AG08396 (cell line): Measurements from ENCODE around the gene NSUN7.
"Not testable (repeated sequence)": the region's sequence is repeated elsewhere in the genome, so short reads cannot be mapped to it uniquely, and the experiment has no call there.

Experiments
- DNase-seq: peaks from one replicate; pipeline ENCODE4 v3.0.0; 2012; ENCODE audit warnings: low spot score, mixed read lengths

The NSUN7 gene

GRCh38 chr4:40749717-40750460 lies at the start of gene NSUN7:
Gene NSUN7, plus strand, starts transcription at chr4:40749955. Its CDS starts 739 bp downstream, at chr4:40750694.
- DNase-seq, result no peak

DNA sequence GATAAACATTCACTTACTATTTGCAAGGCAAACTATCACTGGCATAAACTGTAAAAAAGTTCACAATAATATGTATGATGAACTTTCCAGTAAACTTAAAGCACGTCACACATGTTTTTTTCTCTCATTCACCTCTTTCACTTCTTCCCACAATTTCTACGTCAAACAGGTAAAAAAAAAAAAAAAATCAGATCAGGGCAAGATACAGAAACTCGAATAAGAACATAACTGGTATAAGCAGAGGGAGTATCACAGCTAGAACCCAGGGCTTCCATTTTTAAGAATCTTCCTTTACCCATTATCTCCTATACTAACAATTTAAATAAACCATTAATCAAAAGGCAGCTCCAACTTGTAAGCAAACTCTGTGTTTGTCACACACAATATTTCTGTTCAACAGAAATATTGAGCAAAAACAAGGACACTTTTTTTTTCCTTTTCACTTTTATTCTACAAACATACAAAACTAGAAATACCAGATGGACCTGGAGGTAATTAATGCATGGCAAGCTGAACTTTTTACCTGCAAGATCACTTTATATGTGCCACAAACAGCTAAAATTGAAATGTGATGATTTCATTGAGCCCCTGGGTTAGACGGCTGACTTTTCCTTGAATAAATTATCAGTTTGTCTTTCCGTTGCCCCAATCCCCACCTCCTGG lies 47.5 kb upstream of the NSUN7 start:
- no peak for DNase-seq

DNA sequence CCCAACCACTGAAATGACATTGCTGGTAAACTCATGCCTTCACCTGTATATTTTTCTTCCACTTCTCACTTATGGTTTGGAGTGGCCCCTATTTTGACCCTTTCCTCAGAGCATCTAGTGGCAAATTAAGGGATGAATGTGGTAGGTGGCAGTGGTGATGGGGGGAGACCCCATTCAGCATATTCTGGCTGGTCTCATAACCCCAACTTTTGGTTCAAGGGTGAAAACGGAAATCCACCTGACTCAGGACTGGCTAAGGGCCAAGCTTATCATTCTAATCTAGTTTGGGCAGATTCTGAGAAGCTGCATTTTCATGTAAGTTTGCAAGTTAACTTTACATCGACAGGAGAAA lies 47.0 kb upstream of the NSUN7 start:
- DNase-seq, result no peak

DNA sequence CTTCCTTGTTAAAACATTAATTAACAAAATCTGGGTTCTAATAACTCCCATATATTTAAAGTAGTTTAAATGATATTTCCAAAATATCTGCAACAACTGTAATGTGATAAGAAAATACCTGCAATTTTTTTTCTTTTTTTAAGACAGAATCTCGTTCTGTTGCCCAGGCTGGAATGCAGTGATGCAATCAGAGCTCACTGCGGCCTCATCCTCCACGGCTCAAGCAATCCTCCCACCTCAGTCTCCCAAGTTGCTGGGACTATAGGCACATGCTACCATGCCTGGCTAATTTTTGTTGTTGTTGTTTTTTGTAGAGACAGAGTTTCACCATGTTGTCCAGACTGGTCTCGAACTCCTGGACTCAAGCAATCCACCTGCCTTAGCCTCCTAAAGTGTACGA lies 45.7 kb upstream of the NSUN7 start:
- no peak for DNase-seq

- no peak for DNase-seq
These were observed 39.1 kb upstream of the NSUN7 start for GRCh38 chr4:40710484-40711254.

- DNase-seq, result not testable (repeated sequence)
These were observed 36.8 kb upstream of the NSUN7 start for GRCh38 chr4:40713001-40713400.

GRCh38 chr4:40713798-40714197 lies 36.0 kb upstream of the NSUN7 start:
- DNase-seq, result no peak

DNA sequence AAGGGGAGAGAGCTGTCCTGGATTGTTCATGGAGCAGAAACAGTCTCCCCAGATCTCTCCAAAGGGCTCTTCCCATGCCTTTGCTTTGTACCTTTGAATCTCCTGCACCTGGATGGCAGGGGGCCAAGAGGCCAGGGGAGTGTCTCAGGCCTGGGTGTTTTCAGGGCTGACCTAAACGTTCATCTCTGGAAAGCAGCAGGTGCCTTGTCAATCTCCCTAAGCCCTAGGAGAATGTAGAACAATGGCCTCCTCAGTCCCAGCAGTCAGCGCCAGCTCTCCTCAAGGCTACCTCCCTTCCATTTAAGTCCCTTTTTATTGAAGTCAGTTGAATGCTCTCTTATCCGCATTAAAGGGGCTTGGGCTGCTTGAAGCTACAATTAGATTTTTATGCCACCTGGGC lies 31.2 kb upstream of the NSUN7 start:
- no peak for DNase-seq

DNA sequence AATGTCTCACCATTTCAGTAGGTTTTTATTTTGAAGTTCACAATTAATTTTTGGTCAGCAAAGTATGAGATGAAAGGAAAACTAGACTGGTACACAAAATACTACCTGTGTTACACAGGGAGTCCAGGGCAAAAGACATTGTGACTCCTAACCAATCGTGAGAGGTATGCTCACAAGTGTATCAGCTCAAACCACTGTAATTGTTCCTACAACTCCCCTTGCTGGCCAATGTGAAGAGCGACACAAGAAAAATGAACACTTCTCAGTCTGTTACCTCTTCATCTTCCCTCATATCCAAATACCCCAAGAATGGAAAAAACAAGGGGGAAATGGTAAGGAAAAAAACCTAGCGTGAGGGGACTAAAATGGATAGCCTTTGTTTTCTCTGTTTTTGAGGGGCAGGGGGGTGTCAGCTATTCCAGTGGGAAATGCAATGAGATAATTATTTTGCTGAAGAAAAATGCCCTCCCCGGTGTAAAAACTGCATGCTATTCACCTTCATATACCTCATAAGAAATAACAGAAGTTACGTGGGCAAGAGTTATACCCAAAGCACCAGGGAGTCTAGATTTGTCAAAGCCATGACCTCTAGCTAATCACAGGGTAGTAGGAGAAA lies 30.6 kb upstream of the NSUN7 start:
- DNase-seq, result peak; percentile 31

- DNase-seq, result no peak
These were observed 29.4 kb upstream of the NSUN7 start for GRCh38 chr4:40720351-40720750.

DNA sequence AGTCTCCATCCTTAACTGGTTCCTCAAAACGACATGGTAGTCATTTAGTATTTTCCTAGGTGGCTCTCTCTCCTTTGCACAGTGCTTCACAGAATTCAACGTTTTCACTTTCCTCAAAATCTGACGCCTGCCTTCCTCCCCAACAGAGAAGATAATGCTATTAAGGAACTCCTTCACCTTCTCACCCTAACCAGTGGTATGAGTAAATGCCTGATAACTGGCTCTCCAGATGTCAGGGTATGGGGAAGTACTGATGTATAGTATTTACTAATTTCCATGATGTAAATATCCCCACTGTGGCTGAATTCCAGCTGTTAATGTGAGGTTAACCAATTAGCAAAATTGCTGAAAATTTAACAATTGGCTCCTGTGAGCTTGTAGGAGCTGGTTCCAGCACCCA lies 28.8 kb upstream of the NSUN7 start:
- DNase-seq, result no peak

DNA sequence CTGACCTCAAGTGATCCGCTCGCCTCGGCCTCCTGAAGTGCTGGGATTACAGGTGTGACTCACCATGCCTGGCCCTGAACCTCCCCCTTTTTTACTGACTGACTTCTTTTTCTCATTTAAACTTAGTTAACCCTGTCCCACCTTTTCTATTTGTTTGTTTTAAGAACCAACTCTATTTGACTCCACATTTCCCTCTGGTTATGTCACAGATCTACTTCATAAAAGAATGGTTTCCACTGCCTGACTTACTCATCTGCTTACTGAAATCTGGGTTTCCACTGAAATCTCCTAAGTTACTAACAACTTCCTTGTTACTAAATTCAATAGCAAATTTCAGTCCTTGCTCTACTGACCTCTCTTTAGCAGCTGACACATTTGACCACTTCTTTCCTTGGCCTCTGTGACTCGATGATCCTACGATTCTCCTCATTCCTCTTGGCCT lies 28.0 kb upstream of the NSUN7 start:
- no peak for DNase-seq

DNA sequence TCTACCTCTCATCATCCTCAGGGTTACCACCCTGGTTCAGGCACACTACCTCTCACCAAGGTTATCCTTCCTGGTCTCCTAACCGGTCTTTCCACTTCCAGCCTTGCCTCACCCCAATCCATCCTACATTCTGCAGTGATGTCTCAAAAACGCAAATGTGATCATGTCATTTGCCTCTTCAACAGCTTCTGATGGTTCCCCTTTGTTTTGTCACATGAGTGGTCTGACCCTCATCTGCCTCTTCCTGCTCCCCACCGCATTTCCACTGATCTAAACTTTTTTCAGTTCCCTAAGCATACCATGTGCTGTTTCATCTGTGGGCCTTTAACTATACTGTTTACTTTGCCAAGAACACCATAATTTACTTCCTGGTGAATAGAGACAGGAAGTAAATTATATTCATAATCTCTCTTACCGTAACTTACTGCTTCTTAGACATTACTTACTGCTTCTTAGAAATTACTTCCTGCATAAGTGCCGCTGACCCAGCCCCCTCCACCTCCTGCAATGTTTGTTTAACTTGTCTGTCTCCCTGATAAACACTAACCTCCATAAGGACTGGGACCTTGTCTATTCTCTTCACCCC lies 27.1 kb upstream of the NSUN7 start:
- no peak for DNase-seq

DNA sequence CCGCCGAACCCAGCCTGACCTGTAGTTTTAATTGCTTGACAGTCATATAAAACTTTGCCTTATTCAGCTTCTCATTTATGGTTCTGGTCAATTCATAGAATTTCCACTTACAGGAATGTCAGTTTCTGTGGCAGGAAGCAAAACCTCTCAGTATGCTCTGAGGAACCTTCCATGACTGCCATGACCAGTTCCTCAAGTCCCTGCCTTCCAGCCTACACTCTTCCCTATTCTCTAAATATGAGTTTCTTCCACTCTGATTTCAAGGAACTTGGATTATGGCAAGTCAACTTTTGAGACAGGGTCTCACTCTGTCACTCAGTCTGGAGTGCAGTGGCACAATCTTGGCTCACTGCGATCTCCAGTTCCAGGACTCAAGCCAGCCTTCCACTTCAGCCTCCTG lies 26.0 kb upstream of the NSUN7 start:
- DNase-seq, result no peak

- no peak for DNase-seq
These were observed 21.4 kb upstream of the NSUN7 start for GRCh38 chr4:40728333-40728732.

DNA sequence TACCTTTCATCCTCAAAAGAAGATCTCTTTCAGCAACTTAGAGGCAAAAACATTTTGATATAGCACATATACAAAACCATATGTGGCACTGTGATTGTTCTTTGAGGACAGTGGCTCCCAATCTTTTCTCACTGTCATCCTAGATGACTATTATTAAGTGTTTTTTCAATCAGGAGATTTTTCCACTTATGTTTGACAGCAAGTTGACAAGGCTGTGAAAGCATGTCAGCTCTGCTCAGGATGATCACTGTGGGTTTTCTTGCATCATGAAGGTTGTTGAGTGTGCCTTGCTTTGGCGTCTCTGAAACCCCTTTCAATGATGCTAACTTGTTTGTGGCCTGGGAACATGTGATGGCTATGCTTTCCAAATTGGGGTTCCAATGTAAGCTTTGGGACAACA lies 20.2 kb upstream of the NSUN7 start:
- DNase-seq, result no peak

- no peak for DNase-seq
These were observed 19.6 kb upstream of the NSUN7 start for GRCh38 chr4:40730091-40730679.

DNA sequence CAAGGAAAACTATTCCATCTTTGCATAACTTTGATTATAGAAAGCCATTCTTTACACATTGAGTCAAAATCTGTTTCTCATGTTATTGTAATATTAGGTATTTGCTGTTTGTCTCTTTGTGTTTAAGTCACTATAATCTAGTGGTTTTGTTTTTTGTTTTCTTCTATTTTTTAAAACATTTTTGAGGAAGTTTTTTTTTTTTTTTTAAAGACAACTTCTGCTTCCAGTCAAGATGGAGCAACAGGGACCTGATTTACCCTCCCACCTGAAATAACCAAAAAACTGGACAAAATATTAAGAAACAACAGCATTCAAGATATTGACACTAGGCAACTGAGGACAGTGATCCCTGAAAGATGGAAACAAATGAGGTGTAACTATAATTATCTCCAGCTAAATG lies 18.4 kb upstream of the NSUN7 start:
- no peak for DNase-seq

GRCh38 chr4:40731792-40732245 lies 17.9 kb upstream of the NSUN7 start:
- no peak for DNase-seq

GRCh38 chr4:40733752-40734151 lies 16.0 kb upstream of the NSUN7 start:
- no peak for DNase-seq

DNA sequence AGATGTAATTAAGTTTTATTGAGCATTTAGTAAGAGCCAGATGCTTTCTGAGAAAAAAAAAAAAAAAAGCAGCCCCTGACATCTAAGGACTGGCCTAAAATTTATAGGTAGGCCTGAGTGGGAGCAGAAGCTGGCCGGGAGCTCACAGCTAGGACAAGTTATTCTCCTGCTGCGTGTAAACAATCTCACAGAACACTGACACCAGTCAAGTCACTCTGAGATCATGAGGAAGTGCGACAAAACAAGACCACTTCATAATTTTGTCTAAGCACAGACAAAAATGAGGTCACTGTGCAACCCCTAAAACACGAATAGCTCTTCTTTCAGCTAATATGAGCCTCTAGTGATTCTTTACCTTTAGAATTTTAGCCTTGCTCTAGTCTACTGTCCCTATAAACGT lies 15.3 kb upstream of the NSUN7 start:
- no peak for DNase-seq

DNA sequence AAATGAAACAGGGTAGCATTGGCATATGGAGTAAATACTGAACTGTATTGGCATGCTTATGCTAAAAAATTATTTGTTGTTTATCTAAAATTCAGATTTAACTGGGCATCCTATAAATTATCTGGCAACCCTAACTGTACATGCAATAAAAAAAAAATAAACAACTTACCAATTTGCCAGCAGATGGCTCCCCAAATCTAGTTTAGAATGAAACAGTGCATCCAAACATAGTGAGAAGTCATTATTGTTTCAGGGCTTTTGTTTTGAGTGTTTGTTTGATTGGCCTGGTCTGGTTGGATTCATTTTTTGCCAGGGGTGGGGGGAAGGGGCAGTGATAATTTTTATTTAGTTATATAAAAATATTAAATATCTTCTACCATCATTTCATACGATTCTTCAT lies 12.8 kb upstream of the NSUN7 start:
- DNase-seq, result no peak
